HG03064 (cell line): ENCODE results near the gene MTCL1.

Experiments
- ATAC-seq: cut with Tn5 transposase; IDR thresholded peaks from one replicate; pipeline ENCODE4 v1.9.1; 2021; ENCODE audit warnings: low read depth; ENCODE audit not compliant: unreplicated experiment

MTCL1 gene

DNA sequence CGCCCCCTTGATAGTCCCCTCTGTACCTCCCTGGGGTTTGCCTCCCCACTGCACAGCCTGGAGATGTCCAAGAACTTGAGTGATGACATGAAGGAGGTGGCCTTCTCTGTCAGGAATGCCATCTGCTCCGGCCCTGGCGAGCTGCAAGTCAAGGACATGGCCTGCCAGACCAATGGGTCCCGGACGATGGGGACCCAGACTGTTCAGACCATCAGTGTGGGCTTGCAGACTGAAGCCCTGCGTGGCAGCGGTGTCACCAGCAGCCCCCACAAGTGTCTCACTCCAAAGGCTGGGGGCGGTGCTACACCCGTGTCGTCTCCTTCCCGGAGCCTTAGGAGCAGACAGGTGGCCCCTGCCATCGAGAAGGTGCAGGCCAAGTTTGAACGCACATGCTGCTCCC, 119.9 kb downstream of the MTCL1 start:
- no peak for ATAC-seq

- no peak for ATAC-seq
Observed at GRCh38 chr18:8825729-8826375, 120.5 kb downstream of the MTCL1 start.

DNA sequence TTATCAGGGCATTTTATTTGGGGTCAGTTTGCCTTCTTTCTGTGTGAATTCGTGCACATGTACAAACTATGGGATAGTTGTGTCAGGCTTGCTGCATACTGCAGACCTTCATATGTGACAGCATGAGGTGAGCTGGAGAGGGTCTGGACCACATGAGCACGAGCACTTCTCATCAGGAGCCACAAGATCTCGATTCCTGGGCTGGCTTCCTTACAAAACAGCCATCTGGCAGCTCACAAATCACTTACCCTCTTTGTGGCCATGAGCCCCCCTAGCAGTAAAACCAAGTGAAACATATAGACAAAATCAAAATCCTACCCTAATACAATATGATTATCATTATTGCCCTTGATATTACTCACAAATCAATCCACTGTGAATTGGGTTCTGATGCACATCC, 121.2 kb downstream of the MTCL1 start:
- ATAC-seq, result no peak

DNA sequence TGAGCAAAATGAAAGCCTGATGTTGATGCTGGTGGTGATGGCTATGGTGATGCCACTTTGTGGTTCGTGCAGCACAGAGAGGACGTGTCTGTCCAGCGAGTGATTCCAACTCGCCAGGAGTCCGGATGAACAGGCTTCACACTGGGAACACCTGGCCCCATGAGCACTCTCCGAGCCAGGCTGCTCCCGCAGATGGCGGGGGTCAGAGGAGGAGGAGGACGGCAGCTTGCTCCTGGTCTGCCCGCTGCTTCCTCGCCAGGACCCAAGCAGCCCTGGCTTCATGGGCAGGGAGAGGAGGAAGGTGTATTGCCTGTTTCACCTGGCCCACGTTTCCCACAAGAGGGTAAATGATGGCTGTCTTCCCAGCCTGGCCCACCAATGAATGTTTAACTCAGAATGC, 121.6 kb downstream of the MTCL1 start:
- ATAC-seq, result no peak

GRCh38 chr18:8828300-8828699, 122.9 kb downstream of the MTCL1 start:
- no peak for ATAC-seq

GRCh38 chr18:8828798-8829197, 123.4 kb downstream of the MTCL1 start:
- no peak for ATAC-seq

DNA sequence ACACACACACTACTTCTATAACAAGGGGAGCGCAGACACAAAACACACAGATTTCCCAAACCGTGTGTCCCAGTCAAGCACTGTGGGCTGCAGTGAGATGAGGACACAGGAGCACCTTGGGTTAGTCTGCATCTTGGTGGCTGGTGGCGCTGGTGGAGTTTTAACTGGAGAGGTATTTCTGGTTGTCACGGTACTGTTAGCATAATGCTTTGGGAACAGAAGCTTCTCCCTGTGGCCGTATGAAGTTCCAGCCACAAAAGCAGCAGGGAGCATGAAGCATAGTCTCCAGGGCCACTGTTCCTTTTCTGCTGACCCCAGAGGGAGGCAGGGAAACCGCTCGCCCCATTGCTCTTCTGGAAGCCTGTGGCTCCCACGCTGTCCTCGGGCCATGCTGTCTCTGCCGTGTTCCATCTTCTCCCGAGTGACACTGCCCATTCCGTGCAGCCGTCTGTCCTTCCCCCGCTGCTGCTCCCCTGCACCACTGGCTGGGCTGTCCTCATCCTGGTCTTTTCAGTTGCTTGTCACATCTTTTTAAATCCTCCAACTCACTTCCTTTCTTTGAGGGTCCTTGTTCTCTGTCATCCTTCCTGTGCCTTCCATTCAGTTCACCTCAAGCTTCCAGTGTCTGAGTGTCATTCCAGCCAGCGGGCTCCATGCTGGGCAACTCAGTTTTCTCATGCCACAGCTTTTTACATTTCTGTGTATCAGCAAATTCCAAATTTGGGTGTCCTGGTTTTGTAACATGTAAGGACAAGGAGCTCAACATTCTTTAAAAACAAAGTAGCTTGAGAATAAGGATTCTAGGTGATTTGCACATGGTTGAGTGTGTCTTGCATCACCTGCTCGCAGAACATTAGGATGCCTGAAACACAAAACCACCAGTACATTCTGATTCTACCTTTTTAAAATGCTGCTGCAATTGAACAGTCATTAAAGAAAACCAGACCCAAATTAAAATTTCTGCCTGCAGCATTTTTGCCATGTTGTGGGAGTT, 125.0 kb downstream of the MTCL1 start:
- no peak for ATAC-seq

GRCh38 chr18:8831112-8831511, 125.8 kb downstream of the MTCL1 start:
- ATAC-seq, result no peak

- no peak for ATAC-seq
Observed at GRCh38 chr18:8831531-8831930, 126.2 kb downstream of the MTCL1 start.

- no peak for ATAC-seq
Observed at GRCh38 chr18:8833480-8833879, 128.1 kb downstream of the MTCL1 start.

- ATAC-seq, result no peak
Observed at GRCh38 chr18:8834881-8835280, 129.5 kb downstream of the MTCL1 start.

DNA sequence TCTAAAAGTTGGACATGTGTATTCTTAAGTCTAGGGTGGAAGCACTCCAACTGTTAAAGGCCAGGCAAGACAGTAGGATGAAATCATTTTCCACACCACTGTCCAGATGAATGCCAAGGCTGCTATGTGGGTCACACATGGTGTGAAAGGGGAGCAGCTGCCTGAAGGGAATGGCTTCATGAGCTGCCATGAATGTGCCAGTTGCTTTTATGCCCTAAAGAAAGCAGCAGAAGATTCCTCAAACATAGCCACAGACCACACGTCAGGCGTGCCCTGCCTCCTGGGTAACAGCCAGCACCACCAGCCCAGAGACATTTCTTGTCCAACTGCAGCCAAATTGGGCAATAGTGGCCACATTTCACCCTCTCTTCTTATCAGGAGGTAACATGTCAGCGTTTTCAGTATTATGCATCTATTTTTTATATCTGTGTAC, 130.2 kb downstream of the MTCL1 start:
- no peak for ATAC-seq

DNA sequence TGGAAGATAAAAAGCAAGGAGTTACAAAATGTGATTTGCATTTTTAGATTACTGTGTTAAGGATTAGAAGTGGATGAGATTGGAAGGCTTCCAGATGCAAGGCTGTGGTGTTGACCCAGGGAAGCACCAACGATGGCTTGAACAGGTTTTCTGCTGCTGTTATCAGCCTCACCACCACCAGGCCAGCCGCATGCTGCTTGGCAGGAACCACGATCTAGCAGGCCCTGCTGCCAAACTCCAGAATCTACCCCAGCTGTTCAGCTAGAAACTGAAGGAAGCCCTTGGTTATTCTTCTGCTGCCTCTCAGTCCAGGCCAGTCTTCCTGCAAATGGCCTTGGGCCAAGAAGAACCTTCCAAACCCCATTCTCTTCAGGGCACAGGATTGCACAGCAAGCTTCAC, 133.9 kb downstream of the MTCL1 start:
- ATAC-seq, result no peak

DNA sequence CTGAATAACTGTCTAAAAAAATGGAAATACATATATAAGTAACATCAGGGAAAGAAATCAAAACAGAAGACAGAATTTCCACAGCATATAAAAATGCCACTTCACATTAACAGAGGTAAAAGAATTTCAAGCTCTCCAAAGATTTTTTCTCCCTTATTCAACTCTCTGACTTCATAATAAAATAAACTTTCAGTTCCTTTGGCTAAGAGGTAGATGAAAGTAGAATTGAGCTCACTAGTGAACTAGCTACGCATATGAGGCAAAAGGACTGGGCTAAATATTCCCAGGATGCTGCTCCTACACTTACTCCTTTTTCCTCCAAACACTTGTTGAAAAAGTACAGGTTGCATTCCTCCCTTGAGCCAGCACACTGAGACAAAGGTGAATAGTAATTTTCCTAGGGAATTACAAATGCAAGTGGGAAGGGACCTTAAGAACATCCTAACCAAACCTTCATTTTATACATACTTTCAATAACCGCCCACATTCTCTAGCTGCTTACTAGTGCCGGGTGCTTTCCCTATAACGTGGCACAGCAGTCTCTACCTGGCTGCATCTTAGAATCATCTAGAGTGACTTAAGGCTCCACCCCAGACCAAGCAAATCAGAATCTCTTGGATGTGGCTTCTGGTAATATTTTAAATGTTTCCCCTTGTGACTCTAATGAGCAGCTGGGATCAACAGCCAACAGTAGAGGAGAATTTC, 136.6 kb downstream of the MTCL1 start:
- ATAC-seq, result no peak

GRCh38 chr18:8842506-8842905, 137.2 kb downstream of the MTCL1 start:
- no peak for ATAC-seq

DNA sequence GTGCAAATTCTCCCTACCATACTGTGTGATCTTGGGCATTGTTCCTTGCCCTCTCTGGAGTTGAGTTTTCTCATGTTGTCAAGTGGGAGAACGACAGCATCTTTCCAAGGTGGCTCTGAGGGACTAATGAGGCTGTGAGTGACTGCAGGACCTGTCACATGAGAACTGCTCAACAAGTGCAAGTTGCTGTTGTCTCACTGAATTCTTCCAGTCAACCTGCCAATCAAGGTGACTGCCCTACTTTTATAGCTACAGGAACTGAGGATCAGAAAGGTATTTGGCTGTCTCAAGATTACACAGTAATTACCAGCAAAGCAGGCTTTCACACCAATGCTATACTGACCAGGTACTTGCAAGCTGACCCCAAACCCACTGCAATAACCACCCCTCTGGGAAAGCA, 137.6 kb downstream of the MTCL1 start:
- ATAC-seq, result no peak

DNA sequence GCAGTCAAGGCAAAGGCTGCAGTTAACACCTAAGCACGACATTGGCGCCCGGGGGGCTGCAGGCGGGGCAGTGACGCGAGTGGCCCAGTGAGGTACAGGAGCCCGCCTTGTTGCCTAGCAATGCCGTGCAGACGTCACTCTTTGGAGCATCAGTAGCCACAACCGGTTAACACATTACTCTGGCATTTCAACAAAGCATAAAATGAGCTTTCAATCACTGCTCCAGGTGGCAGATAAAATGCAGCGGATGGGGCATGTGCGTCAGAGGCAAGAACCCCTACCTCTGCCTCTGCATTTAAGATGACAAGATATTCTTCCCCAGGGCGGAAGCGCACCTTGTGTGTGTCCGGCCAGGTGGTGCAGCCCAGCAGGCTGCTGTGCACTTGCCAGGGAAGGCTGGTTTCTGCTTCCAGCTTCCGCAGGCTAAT, 139.4 kb downstream of the MTCL1 start:
- no peak for ATAC-seq

GRCh38 chr18:8845506-8845905, 140.2 kb downstream of the MTCL1 start:
- ATAC-seq, result no peak

DNA sequence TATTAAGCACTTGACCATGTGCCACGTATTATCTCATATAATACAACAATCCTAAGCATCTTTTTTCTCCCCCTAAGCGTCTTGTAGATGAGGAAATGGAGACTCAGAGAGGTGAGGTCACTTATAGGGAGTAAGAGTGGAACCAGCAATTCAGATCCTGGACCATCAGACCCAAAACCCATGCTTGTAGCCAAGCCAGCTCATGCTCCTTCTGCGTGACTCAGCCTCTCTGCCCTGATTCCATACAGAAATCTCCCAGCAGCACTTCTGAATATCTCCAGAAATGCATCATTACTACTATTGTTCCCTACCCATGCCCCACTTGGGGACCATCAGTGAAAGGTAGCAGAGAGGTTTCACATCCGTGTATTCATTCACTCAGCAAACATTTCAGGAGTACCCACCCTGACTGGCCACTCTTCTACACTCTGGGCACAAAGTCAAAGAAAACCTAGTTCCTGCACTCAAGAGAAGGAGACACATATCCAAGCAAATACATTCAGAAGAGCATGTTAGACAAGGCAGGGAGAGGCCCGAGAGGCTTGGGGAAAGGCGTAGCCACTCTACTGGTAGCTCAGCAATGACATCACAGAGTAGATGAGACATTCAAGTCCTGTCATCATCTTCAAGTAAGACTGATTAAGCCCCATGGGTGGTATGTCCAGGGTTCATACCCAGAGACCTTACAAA, 141.9 kb downstream of the MTCL1 start:
- ATAC-seq, result no peak

DNA sequence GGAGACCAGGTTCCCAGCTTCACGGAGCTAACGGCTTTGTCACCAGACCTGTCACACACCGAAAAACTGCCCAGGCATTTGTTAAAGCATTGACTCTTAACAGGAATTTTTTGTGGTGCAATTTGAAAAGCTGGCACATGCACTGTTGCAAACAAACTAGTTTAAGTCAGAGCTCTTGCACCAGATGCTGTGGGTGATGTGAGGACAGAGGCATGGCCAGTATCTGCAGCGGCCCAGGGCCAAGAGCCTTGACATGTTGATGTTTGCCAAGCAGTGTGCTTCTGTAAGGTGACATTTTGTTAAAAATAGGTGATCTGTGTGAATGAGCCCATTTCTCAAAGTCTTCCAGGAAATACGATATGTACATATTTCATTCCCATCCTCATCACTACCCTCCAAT, 142.5 kb downstream of the MTCL1 start:
- ATAC-seq, result no peak

DNA sequence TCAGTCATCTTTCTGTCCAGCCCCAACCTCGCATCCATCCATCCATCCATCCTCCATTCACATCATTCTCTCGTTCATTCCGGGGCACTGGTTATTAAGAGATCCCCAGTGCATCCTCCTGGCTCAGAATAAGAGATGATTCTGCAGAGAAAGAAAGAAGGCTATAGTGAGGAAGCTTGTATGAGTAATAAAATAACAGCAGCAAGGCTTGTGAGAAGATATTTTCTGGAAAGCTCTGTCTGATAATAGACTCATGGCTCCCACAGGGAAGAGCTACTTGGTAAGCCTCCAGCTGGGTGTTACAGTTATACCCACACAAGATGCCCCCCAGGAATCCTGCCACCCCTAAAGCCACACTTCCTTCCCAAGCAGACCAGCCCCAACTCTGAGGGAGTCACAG, 143.2 kb downstream of the MTCL1 start:
- no peak for ATAC-seq
